Fibroblast of gingiva (primary cell): ENCODE data around the gene PRSS56.

Experiments
- DNase-seq: peaks from one replicate; pipeline ENCODE4 v3.0.0-alpha.2; 2011; ENCODE audit warnings: low read depth

PRSS56 gene

GRCh38 chr2:232502511-232502910 is 17.7 kb upstream of the PRSS56 start:
- no peak for DNase-seq

GRCh38 chr2:232502911-232503808 is 17.0 kb upstream of the PRSS56 start:
- no peak for DNase-seq

GRCh38 chr2:232503809-232504323 is 16.3 kb upstream of the PRSS56 start:
- DNase-seq: no peak

GRCh38 chr2:232504438-232504837 is 15.8 kb upstream of the PRSS56 start:
- DNase-seq: no peak

GRCh38 chr2:232505856-232506255 is 14.3 kb upstream of the PRSS56 start:
- no peak for DNase-seq

- DNase-seq: no peak
Measured at GRCh38 chr2:232506709-232507108, 13.5 kb upstream of the PRSS56 start.

- no peak for DNase-seq
Measured at GRCh38 chr2:232508251-232508650, 11.9 kb upstream of the PRSS56 start.

- DNase-seq: no peak
Measured at GRCh38 chr2:232511336-232511890, 8.8 kb upstream of the PRSS56 start.

GRCh38 chr2:232512602-232513001 is 7.6 kb upstream of the PRSS56 start:
- no peak for DNase-seq

GRCh38 chr2:232513353-232513752 is 6.8 kb upstream of the PRSS56 start:
- DNase-seq: no peak

- DNase-seq: no peak
Measured at GRCh38 chr2:232515639-232516038, 4.5 kb upstream of the PRSS56 start.

- DNase-seq: no peak
Measured at GRCh38 chr2:232516551-232516950, 3.6 kb upstream of the PRSS56 start.

GRCh38 chr2:232518844-232519243 is 1.3 kb upstream of the PRSS56 start:
- no peak for DNase-seq

- no peak for DNase-seq
Measured at GRCh38 chr2:232520489-232520888, 301 bp downstream of the PRSS56 start.

- DNase-seq: no peak
Measured at GRCh38 chr2:232521098-232521497, 910 bp downstream of the PRSS56 start.

- DNase-seq: no peak
Measured at GRCh38 chr2:232521959-232522622, 1.9 kb downstream of the PRSS56 start.

GRCh38 chr2:232522623-232523401 is 2.6 kb downstream of the PRSS56 start:
- no peak for DNase-seq

- no peak for DNase-seq
Measured at GRCh38 chr2:232523402-232523681, 3.2 kb downstream of the PRSS56 start.

GRCh38 chr2:232523682-232524597 is 3.8 kb downstream of the PRSS56 start:
- DNase-seq: no peak

- DNase-seq: no peak
Measured at GRCh38 chr2:232524771-232525170, 4.6 kb downstream of the PRSS56 start.

GRCh38 chr2:232525199-232525598 is 5.0 kb downstream of the PRSS56 start:
- DNase-seq: no peak
